ENCODE results near the gene TMEM266.

Gene TMEM266

GRCh38 chr15:76204109-76204845 lies 144.5 kb downstream of the TMEM266 start:
- DNase-seq (no peak), ATAC-seq (no peak)

- DNase-seq (no peak), ATAC-seq (no peak)
Observed at GRCh38 chr15:76204916-76205460, 145.2 kb downstream of the TMEM266 start.

- no peak for DNase-seq
- no peak for ATAC-seq
Observed at GRCh38 chr15:76206325-76206976, 146.7 kb downstream of the TMEM266 start.

GRCh38 chr15:76208084-76208785 lies 148.4 kb downstream of the TMEM266 start:
- DNase-seq (no peak), ATAC-seq (no peak)

GRCh38 chr15:76208786-76209424 lies 149.1 kb downstream of the TMEM266 start:
- DNase-seq (no peak), ATAC-seq (peak; percentile 20)

- ATAC-seq = no peak
Observed at GRCh38 chr15:76209523-76209922, 149.7 kb downstream of the TMEM266 start.

GRCh38 chr15:76209942-76210341 lies 150.2 kb downstream of the TMEM266 start:
- peak; percentile 65 for ATAC-seq

More at GRCh38 chr15:76209523-76209922, 149.7 kb downstream of the TMEM266 start:
- no peak for DNase-seq

GRCh38 chr15:76215634-76216033 lies 155.8 kb downstream of the TMEM266 start:
- ATAC-seq (no peak), DNase-seq (no peak)

More at GRCh38 chr15:76209942-76210341, 150.2 kb downstream of the TMEM266 start:
- DNase-seq = no peak

- no peak for DNase-seq
Observed at GRCh38 chr15:76217029-76217881, 157.5 kb downstream of the TMEM266 start.

GRCh38 chr15:76217882-76218217 lies 158.1 kb downstream of the TMEM266 start:
- ATAC-seq (no peak), DNase-seq (no peak)

More at GRCh38 chr15:76217029-76217881, 157.5 kb downstream of the TMEM266 start:
- no peak for ATAC-seq

GRCh38 chr15:76221085-76221767 lies 161.4 kb downstream of the TMEM266 start:
- no peak for DNase-seq

GRCh38 chr15:76222159-76222558 lies 162.4 kb downstream of the TMEM266 start:
- DNase-seq = no peak
- no peak for ATAC-seq

More at GRCh38 chr15:76221085-76221767, 161.4 kb downstream of the TMEM266 start:
- ATAC-seq = no peak

- DNase-seq (no peak), ATAC-seq (no peak)
Observed at GRCh38 chr15:76223521-76223920, 163.7 kb downstream of the TMEM266 start.

GRCh38 chr15:76229266-76229665 lies 169.5 kb downstream of the TMEM266 start:
- DNase-seq (no peak), ATAC-seq (no peak)

- no peak for ATAC-seq
Observed at GRCh38 chr15:76233921-76234320, 174.1 kb downstream of the TMEM266 start.

GRCh38 chr15:76234337-76234889 lies 174.6 kb downstream of the TMEM266 start:
- ATAC-seq (no peak), DNase-seq (no peak)

More at GRCh38 chr15:76233921-76234320, 174.1 kb downstream of the TMEM266 start:
- DNase-seq = no peak

GRCh38 chr15:76235186-76235826 lies 175.5 kb downstream of the TMEM266 start:
- ATAC-seq = peak; percentile 49
- no peak for DNase-seq

GRCh38 chr15:76236350-76236749 lies 176.6 kb downstream of the TMEM266 start:
- ATAC-seq (no peak), DNase-seq (no peak)

- DNase-seq (no peak), ATAC-seq (no peak)
Observed at GRCh38 chr15:76239786-76240185, 180.0 kb downstream of the TMEM266 start.

Data from stimulated activated naive CD8-positive, alpha-beta T cell treated with anti-CD3 and anti-CD28 coated beads, Interleukin-15, Interleukin-2, amounts not matched to agents 100 U/mL and 50 U/mL, for 24 hours (primary cell).